Measurements from ENCODE around the gene NDUFAB1.
A peak's percentile ranks its signal among the peaks of the same experiment; 100 is the strongest.
"Not testable (repeated sequence)": the region's sequence is repeated elsewhere in the genome, so short reads cannot be mapped to it uniquely, and the experiment has no call there.

Gene NDUFAB1

DNA sequence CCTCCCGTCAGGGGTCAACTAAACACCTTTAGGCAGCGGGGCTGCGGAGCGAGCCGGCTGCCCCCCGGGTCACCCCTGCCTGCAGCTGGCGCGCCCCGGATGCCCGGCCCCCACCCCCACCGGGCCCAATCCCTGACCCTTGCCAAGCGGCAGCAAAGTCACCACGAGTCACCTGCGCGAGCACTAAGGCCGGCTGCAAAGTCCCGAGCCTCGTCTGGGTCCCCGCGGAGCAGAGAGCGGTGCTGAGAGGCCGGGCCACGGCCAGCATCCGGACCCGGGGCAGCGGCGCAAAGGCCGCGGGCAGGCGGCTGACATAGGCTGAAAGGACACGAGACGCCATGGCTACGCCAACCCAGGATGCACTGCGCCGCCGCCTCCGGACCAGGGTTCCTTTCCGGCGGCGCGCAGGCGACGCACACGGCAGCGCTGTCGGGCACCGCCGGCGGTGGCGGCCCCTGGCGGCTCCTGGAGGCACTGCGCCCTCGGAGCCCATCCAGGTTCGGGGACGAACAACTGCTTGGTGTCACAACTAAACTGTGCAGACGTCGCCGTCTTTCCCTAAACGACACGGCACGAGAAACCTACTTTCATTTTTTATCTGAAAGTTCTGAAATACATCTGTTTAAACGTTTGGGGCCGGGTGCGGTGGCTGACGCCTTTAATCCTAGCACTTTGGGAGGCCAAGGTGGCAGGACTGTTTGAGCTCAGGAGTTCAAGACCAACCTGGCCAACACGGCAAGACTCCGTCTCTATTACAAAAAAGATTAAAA lies at the start of gene NDUFAB1:
TSS of gene NDUFAB1 (minus strand) at position 366 of the 770 bp plus-strand sequence. CDS start at position 340, 26 bp downstream.
- peak; percentile 76 for DNase-seq

DNA sequence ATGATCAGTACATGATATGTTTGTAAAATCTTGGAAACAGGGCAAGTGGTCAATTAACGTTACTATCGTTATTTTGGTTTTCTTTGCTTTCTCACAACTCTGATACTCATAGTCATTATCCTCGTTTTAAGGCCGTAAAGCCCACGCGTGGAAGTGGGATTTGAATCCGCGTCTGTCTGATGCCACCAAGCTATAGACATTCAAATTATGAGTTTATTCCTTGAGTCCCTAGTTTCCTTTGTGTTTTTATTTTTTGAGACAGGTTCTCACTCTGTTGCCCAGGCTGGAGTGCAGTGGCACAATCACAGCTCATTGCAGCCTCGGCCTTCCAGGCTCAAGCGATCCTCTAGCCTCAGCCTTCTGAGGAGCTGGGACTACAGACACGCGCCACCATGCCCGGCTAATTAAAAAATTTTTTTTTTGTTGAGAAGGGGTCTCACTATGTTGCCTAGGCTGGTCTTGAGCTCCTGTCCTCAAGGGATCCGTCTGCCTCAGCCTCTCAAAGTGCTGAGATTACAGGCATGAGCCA lies 46.2 kb upstream of the NDUFAB1 start:
- no peak for DNase-seq

DNA sequence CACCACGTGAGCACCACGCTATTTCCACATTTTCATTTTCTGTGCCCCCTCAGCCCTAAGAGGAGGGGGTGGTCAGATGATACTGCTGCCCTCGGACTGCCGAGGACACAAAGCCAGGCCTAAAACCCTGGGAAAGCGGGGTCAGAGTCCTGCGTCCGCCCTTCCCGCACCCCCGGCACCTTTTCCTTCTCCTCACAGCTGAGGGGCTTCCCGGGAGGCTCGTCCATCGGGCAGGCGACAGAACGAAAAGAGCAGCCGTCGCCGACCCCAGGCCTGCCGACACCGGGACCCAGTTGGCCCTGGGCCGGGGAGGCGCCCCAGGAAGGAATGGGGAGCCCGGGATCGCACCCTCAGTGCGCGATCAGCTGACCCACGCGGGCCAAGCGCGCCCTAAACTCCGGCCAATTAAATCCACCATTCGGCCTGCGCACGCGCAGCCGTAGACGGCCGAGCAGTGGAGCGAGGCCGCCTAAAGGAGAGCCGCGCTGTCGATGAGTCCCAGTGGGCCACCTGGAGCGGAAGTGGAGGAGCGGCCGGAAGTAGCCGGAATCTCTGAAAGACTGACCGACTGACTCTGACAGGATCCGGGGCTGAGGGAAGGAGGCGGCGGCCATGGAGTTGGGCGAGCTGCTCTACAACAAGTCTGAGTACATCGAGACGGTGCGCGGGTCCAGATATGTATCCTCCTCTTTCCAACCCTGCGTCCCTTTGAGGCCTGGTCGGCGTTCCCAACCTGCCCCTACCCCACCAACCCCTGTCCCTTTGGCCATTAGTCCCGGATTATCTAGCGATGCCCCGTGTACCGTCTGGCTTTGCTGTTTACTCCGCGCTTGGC lies 45.0 kb upstream of the NDUFAB1 start, which contains the start of the genes DCTN5 and PALB2:
TSS of gene DCTN5 (plus strand) at position 536 of the 835 bp plus-strand sequence. CDS start at position 613, 77 bp downstream.
TSS of gene PALB2 (minus strand) at position 380 of the 835 bp plus-strand sequence. CDS start at position 227, 153 bp downstream.
- DNase-seq = peak; percentile 79

DNA sequence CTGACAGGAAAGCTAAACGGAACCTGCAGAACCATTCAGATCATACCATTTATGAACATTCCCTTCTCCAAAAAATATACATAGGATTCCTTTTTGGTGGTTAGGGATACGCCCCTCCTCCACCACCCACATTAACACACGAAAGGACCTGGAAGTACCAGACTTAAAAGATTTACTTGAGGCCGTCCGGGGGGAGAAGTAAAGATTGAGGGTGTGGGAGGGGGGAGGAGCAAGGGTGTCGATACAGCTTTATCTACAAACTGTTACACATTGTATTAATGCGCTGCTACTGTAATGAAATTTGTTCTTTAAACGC lies 44.5 kb upstream of the NDUFAB1 start:
- DNase-seq = no peak

DNA sequence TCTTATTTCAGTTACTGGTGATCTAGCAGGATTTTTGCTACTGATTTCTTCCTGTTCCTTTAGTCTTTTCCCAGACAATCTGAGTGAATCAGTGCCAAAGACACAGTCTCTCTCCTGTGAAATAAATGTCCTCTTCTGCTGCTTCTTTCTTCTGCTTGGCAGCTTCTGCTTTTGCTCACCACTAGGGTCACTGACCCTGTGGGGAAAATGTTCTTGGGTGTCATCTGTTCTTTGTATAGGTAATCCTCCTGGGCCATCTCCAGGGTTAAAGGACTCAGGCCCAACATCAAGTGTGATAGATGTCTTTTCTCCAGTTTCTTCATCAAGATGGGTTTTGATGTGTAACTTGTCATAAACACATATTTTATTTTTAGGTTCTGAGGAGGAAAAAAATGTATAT lies 39.8 kb upstream of the NDUFAB1 start:
- no peak for DNase-seq

DNA sequence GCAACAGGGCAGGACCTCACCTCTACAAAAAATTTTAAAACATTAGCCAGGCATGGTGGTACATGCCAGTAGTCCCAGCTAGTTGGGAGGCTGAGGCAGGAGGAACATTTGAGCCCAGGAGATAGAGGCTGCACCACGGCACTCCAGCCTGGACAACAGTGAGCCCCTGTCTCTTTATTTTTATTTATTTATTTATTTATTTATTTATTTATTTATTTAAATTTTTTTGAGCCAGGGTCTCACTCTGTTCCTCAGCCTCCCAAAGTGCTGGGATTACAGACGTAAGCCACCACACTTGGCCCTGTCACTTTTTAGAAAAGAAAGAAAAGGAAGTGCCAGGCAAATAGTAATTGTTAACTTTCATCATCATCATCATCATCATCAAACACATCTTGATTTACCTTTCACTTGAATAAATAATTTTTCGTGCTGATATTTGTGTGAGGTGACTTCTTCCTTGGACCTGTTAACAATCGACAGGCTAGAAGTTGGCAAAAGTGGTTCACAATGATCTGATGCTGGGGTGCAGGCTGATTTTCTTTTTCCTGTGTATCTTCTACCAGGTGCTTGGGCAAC lies 38.4 kb upstream of the NDUFAB1 start:
- DNase-seq = no peak

DNA sequence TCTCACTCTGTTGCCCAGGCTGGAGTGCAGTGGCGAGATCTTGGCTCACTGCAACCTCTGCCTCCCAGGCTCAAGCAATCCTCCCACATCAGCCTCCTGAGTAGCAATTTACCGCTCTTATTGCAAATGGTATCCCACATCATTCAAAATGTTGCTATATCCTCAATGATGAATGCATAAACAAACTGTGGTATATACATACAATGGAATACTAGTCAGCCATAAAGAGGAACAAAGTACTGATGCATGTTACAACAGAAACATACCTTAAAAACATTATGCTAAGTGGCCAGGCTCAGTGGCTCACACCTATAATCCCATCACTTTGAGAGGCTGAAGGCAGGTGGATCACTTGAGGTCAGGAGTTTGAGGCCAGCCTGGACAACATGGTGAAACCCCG lies 35.8 kb upstream of the NDUFAB1 start:
- not testable (repeated sequence) for DNase-seq

DNA sequence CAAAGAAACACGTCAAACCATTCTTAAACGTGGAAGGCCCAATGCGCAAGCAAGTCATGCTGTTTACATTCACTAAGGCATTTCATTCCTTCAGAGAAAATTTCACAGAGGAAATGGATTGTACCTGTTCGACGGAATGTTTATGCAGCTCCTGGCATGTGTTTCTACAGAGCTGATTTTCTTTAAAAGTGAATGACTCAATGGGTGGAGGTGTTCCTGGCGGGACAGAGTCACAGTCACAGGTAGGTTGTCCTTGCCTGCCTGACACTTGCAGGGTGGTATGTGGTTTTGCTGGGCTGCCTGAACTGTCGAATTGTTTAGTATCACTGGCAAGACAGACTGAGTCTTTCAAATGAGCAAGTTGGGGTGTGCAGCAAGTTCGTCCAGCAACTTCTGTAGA lies 33.4 kb upstream of the NDUFAB1 start:
- no peak for DNase-seq

DNA sequence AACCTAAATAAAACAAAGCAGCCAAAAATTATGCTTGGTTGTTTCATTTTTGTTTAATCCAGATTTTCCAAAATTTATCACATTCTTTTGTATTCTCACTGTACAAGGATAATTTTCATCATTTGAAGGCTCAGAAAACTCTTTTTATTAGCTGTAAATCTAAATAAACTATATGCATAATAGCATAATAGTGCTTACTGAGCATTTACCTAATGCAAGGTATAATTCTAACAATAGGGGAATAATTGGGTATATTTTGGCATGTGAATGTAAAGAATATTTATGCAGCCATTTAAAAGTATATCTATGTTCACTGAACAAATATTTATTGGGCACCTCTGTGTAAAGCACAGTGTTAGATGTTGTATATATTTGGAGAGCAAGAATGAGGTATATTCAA lies 28.0 kb upstream of the NDUFAB1 start:
- DNase-seq = no peak

DNA sequence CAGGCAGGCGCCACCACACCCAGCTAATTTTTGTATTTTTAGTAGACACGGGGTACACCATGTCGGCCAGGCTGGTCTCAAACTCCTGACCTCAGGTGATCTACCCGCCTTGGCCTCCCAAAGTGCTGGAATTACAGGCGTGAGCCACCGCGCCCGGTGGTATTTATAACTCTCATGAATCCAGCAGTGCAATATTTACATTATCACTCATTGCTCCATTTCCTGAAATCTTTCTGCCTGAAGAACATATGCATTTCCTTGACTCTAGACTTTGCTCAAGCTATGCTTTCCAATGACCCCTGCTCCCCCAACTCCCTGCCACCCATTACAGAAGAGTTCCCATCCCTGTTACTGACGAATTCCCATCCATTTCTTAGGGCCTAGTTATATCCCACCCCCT lies 19.7 kb upstream of the NDUFAB1 start:
- no peak for DNase-seq

DNA sequence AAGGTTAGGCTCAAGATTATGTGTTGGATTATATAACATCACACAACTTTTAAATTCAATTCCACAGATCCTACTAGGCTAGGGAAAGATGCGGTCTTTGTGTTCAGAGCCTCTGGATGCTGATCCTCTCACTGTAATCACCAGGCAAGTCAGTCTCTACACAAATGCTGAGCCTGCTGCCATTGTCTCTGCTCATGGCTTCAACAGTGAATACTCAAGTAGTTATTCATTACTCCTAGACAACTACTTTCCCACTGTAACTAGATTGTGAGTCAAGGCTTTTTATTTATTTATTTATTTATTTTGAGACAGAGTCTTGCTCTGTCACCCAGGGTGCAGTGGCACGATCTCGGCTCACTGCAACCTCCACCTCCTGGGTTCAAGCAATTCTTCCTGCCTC lies 15.8 kb upstream of the NDUFAB1 start:
- no peak for DNase-seq

DNA sequence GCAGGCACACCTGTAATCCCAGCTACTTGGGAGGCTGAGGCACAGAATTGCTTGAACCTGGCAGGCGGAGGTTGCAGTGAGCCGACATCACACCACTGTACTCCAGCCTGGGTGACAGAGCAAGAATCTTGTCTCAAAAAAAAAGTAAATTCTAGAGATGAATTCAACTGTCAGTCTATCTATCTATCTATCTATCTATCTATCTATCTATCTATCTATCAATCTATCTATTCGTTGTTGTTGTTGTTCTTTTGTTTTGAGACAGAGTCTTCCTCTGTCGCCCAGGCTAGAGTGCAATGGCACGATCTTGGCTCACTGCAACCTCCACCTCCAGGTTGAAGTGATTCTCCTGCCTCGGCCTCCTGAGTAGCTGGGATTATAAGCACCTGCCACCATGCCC lies 14.8 kb upstream of the NDUFAB1 start:
- not testable (repeated sequence) for DNase-seq

DNA sequence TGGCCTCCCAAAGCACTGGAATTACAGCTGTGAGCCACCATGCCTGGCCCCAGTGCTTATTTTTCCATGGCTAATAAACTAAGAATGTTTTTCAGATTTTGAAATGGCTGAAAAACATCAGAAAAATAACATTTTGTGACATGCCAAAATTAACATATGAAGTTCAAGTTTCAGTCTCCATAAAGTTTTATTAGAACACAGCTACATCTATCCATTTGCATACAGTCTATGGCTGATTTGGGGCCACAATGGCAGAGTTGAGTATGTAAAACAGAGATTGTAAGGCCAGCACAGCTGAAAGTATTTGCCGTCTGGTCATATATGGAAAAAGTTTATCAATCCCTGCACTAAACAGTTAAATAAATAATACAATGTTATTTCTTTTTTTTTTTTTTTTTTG lies 13.8 kb upstream of the NDUFAB1 start:
- no peak for DNase-seq

DNA sequence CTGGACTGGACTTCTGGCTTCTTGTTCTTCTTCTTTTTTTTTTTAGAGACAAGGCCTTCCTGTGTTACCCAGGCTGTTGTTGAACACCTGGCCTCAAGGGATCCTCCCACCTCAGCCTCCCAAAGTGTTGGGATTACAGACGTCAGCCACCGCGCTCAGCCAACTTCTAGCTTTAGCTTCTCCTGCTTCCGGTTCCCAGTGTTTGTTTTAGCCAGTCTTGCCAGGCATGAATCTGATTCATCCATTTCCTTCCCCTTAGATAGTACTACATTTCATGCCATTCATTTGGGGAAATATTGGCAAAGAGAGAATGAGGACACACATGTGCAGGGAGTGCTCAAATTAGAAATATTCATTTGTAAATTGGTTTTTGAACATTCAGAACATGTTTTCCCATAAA lies 12.1 kb upstream of the NDUFAB1 start:
- DNase-seq = no peak

DNA sequence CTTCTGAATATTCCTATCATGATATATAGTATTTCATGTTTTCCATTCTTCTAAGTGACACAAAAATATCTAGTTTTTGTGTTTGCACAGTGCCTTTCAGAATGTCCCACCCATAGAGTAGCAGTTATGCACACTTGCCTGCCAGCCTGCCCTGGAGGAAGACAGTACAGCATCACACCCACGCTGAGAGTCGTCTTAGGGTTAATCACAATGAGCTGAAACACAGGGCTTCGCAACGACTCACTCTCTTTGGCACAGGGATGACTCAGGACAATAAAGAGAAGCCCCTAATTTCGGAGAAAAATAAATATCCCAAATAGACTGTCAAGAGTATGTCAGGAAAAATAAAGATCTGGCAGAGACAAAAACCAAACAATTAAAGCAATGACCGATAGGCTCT lies 11.6 kb upstream of the NDUFAB1 start:
- DNase-seq = no peak

DNA sequence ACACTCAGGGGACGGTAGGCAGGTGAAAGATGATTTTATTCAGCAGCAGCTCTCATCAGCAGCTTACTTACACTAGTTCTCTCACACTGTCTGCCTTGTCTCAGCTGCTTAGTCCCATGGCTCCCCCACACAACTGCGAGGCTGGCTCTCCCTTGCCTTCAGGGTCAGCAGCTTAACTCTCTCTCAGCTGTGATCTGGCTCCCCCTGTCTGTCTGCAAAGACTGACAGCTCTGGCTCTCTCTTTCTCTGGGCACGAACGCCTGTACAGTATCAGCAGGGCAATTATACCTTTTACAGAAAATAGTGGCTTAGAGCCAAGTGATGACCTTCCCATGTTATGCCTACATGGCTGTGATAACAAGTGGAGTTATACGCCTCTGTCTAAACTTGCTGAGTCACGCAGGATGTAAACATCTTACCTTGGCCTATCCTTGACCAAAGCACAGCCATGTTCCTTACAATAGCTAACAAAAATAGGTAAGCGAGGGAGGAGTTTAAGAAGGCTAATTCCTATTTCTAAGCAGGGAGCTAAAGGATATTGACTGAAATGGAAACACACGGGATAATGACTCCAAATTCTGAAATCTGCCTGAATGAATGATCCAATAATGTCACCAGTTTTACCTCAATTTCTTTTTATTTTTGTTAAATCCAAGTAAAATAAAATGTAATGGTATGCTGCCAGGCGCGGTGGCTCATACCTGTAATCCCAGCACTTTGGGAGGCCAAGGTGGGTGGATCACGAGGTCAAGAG lies 1.1 kb upstream of the NDUFAB1 start:
- DNase-seq = no peak

DNA sequence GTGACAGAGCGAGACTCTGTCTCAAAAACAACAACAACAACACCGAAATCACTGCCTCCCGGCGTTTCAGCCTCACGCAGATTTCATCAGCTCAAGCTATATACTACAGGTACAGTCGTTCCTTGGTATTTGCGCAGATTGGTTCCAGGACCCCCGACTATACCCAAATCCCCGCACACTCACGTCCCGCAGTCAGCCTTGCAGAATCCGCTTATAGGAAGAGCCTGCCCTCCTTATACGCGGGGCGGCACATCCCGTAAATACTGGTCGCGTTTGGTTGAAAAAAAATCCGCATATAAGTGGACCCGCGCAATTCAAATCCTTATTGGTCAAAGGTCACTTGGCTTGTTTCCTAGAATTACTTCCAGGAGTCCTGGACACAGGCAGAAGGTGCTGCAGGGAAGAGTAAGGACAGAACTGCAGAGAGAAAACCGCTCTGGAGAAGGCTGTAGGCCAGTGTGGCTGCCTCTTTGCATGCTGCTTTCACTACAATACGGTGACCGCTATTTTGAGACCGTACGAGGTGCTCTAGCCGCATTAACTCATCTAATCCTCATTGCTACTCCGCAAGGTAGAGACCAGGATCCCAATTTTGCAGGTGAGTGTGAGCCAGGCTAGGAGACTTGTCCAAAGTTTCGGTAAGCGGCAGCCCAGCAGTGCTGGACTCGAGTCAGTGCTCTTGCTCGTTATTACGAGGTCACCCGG lies 718 bp downstream of the NDUFAB1 start:
- DNase-seq = no peak

DNA sequence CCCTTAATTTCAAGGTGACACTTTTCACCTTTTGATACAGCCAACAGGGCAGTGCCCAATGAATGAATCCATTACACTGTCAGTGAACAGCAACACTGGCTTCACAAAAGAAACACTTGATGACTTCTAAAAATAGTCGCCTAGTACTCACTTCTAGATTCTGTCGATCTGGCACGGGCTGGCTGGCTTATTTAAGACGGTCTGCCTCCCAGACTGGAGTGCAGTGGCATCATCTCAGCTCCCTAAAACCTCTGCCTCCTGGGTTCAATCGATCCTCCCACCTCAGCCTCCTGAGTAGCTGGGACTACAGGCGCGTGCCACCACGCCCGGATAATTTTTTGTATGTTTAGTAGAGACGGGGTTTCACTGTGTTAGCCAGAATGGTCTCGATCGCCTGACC lies 1.9 kb downstream of the NDUFAB1 start:
- no peak for DNase-seq

DNA sequence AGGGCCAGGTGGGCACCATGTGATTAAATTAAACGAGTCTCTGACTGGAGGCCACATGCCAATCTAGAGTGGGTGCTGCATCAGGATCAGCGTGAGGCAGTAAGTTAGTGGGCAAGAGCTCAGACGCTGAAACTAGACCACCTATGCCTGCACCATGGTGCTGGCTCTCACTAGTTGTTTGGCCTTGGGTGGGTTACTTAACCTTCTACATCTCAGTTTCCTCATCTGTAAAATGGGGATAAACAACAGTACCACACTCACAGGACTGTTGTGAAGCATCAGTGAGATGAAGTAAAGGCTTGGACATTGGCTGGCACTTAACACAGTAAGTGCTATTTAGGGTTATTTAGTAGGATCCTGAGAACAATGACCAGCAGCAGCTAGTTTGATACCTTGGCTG lies 5.9 kb downstream of the NDUFAB1 start:
- DNase-seq = no peak

DNA sequence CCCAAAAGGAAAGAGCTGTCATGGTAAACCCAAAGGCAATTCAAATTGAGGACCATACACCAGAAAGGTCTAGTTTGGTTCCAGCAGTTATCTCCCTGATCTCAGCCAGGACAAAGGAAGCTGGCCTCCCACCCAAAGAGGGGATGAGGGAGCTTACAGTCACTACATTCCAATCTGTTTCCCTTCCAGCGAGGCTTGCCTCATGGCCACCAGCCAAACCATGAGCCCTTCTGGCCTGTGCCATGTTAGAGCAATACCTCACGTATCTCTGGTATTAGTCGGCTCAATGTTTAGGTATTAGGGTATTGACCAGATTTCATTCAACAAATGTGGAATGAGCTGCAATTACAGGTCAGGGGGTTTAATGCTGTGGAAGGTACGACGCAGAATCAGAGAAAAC lies 8.4 kb downstream of the NDUFAB1 start:
- no peak for DNase-seq

DNA sequence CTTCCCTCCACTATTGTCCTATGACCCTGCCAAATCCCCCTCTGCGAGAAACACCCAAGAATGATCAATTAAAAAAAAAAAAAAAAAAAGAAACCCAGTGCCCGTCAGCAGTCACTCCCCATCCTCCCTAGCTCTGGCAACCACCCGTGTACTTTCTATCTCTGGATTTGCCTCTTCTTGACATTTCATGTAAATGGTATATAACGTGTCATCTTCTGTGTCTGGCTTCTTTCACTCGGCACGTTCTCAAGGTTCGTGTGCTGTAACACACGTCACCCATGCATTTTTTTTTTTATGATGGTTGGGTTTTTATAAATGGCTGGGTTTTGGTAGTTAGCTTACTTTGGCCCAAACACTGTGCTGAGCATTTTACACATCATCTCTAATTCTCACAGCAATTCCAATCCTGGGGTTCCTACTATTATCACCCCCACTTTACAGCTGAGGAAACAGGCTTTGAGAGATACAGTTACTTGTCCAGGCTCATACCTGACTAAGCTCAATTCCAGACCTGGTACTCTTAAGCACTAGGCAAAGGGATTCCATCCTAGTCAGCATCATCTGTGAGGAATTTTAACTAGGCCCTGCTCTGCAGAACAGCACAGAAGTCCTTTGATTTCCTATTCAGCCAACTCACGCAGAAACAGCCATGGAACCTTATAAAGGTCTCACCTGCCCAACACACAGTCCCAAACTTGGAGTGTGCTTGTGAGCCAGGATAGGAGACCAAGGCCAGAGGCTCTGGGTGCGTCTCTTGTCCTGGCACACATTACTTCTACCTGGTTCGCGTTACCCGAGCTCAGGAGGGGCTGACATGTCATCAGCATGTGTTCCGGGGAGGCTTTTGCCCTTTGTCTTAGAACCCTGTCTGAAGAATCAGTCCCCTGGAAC lies 11.7 kb downstream of the NDUFAB1 start:
- no peak for DNase-seq
